GM19395 (cell line): ENCODE data around the gene GCH1.
"Not testable (repeated sequence)": the region's sequence is repeated elsewhere in the genome, so short reads cannot be mapped to it uniquely, and the experiment has no call there.

Experiments
- ATAC-seq: cut with Tn5 transposase; IDR thresholded peaks from one replicate; pipeline ENCODE4 v1.9.1; 2021; ENCODE audit warnings: mild to moderate bottlenecking, moderate library complexity; ENCODE audit not compliant: unreplicated experiment

GCH1 gene, protein sequence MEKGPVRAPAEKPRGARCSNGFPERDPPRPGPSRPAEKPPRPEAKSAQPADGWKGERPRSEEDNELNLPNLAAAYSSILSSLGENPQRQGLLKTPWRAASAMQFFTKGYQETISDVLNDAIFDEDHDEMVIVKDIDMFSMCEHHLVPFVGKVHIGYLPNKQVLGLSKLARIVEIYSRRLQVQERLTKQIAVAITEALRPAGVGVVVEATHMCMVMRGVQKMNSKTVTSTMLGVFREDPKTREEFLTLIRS

DNA sequence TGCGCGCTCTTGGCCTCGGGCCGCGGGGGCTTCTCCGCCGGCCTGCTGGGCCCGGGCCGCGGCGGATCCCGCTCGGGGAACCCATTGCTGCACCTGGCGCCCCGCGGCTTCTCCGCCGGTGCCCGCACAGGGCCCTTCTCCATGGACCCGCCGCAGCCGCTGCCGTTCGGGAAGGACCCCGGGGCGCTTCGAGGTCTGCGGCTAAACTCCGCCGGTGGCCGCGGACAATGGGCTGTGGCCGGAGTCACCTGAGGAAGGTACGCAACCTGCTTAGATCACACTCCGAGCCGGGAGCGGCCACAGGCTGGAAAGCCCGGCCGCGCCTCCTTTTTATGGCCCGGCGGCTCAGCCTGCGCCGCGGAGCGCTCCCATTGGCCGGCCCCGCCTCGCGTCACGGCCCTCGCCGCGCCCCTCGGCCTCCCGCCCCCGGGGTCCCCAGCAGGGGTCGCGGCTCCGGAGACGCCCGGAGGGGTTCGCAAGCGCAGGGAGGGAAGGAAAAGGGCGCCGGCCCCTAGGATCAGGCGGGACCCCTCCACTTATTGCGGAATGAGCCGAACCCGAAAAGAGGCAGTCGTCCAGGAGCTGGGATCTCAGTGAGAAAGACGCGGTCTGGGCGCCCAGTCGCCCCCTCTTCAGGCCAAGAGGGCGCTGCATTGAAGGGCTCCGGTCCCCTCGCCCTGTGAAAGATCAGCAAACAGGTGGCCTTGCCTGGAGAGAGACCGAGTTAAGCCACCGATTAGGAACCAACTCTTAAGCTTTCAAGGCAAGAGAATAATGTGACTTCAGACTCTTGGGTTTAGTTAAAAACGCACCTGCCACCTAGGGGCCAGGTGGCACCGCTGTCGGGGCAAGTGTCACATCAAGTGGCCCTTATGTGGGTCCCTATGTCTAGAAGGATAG, at the start of gene GCH1:
GCH1 (minus strand) TSS at position 306 of the 900 bp plus-strand sequence; CDS start at position 143, 163 bp downstream.
- ATAC-seq: peak; percentile 84

DNA sequence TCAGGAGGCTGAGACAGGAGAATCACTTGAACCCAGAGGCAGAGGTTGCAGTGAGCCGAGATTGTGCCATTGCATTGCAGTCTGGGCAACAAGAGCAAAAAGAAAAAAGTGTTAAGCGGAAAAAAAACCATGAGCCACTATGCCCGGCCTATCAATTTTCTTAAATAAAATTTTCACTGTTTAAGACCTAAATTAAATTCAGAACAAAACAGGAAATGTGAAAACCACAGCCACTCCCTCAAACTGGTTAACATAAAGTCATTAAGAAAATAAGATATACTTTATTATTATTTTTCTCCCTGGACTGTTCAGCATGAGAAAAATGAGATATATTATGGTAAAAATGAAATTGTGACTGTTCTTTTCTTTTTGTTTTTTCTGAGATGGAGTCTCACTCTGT, 44.6 kb upstream of the GCH1 start:
- ATAC-seq: no peak

DNA sequence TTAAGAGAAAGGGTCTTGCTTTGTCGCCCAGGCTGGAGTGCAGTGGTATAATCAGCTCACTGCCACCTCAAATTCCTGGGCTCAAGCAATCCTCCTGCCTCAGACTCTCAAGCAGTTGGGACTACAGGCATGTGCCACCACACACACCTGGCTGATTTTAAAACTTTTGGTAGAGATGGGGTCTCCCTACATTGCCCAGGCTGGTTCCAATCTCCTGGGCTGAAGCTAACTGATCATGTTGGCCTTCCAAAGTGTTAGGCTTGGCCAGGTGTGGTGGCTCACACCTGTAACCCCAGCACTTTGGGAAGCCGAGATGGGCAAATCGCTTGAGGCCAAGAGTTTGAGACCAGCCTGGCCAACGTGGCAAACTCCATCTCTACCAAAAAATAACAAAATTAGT, 43.9 kb upstream of the GCH1 start:
- no peak for ATAC-seq

DNA sequence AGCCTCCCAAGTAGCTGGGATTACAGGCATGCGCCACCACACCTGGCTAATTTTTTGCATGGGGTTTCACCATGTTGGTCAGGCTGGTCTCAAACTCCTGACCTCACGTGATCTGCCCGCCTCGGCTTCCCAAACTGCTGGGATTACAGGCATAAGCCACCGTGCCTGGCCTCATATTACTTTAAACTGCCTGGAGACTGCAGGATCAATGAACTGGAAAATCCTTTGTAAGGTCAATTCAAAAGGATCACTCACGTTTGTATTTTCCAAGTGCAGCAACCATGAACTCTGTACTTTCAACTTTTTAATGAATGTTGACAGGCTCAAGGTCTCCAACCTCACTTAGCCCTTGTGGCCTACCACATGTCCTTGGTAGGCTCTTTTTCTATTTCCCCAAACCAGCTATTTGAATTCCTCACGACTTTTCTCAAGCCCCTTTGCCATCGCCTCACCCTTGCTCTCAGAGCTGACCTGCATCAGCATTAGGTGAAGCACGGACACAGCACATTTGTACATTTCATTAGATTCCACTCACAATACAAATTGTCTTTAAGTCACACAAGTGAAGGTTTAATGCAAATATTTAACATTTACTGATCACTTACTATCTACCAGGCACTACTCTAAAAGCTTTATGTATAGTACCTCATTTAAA, 42.2 kb upstream of the GCH1 start:
- ATAC-seq: no peak

DNA sequence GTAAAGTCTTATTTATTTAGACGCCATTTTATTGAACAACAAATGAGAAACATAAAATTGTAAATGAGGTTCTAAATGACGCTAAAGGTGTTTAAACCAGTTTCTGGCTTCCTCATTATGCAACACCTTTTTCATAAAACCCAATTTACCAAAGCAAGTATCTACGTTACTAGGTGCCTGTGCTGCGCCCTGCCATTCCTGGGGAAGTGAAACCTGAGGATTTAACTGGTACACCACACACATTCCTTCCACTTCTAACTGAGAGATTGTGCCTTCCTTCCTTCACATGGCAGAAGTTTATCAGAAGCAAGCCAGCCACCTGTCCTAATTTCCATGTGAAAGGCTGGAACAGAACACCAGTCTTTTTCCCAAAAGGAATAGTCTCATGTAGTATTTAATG, 40.3 kb upstream of the GCH1 start:
- no peak for ATAC-seq

DNA sequence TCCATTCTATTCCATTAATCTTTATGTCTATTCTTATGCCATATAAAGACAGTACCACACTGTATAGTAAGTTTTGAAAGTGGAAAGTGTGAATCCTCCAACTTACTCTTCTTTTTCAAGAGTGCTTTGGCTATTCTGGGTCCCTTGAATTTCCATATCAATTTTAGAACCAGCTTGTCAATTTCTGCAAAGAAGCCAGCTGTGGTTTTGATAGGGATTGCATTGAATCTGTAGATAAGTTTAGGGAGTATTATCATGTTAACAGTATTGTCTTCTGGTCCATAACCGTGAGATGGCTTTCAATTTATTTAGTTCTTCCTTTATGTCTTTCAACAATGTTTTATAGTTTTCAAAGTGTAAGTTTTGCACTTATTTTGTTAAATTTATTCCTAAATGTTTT, 34.2 kb upstream of the GCH1 start:
- no peak for ATAC-seq

DNA sequence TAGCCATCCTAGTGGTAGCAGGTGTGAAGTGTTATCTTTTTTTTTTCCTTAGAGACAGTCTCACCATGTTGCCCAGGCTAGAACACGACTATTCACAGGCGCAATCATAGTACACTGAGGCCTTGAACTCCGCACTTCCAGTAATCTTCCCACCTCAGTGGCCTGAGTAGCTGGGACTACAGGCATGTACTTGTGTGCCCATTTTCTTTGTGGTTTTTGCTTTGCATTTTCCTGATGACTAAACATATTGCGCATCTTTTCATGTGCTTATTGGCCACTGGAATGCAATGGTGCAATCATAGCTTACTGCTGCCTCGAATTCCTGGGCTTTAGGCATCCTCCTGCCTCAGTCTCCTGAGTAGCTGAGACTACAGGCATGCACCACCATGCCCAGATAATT, 33.3 kb upstream of the GCH1 start:
- ATAC-seq: no peak

DNA sequence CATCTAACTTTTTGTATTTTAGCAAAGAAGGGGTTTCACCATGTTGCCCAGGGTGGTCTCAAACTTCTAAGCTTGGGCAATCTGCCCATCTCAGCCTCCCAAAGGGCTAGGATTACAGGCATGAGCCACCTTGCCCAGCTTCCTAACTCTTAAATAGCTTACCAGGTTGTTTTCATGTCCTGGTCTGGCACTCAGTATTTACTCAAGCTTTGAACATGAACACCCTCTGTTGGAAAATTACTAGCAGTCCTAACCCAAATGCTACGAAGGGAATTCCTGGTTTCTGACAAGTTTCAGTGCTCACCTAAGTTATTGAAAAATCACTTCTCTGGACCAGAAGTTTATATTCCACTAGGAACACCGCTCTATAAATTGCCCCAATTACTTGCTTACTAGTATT, 32.5 kb upstream of the GCH1 start:
- ATAC-seq: no peak

DNA sequence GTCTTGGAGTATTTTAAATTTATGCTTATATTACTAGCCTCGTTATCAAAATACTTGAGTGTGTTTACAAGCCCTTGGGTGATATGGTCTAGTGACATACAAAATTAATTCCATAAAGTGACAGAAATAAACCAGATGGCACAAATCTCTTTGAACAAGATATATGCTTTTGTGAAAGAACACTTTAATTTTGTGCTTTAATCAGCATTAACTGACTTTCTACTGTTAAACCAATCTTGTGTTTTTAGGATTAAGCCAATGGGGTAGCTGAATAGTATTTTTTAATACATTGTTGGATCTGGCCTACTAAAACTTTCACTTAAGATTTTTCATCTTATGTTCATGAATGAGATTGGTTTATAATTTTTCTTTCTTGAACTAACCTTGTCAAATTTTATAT, 30.4 kb upstream of the GCH1 start:
- ATAC-seq: no peak

DNA sequence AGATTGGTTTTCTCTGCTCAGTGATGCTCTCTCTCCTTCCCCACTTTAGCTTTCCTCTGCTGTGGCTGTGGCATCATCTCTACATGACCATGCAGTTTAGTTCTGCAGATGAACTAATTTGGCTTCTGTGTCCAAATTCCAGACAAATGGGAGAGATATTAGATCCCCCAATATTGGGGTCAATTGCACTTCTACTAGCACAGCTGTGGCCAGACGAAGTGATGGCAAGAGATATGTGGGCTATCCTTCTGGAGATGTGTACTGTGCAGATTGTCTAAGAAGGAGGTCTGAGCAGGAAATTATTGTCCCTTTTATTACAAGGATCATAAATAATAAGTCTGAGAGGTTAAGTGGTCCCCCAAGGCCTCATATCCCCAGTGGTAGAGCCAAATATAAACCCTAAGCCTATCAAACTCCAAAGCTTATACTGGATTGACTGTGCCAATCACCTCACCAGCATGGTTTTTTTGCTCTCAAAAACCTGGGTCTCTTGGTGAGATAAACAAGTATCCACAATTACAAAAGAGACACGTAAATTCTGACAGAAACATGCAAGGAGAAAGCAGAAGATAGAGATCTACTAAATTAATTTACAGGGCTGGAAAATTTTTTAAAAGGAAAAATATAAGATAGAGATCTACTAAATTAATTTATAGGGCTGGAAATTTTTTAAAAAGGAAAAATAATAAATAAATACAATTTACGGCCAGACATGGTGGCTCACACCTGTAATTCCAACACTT, 29.1 kb upstream of the GCH1 start:
- no peak for ATAC-seq

DNA sequence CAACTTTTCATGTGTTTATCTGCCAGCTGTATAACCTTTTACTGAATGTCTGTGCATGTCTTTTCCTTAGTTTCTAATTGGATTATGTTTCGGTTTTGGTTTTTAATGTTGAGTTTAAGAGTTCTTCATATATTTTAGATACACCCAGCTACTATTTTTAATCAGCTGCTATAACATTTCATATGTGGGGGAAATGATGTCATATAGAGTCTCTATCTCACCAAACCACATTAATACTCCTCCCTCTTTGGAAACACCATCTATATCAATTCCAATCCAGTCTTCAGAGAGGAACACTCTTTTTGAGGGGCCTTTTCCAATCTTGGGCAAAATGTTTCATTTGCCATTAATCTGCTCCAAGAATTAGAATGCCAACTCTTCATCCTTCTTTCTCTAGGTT, 28.5 kb upstream of the GCH1 start:
- ATAC-seq: no peak

DNA sequence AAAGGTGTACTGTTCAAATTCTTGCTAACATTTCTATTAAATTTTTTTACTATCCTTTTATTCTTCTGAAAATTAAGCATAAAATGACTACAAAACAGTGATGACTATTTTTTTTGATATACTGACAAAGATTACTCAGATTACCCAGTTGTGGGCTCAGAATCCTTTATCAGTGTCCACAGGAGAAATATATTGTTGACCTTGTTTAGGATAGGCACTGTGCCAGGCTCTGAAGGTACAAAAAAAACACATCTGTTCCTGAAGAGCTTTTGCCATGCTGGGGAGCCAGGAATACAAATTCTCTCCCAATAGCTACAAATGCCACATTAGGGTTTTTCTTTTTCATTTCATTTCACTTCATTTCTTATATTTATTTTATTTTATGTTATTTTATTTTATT, 26.9 kb upstream of the GCH1 start:
- no peak for ATAC-seq

DNA sequence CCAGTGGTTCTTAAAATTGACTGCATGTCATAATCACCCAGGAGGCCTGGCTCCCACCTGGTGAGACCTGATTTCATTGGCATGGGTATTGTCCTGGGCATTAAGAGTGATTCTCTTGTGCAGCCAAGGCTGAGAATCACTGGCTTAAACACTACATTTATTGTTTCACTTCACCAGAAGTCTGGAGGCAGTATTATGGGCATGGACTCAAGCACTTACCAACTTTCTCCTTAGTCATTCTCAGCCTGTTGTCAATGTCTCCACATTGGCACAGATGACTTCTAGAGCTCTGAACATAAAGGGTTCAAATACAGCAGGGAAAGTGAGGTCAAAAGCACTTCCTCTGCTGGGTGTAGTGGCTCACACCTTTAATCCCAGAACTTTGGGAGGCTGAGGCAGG, 25.6 kb upstream of the GCH1 start:
- ATAC-seq: no peak

DNA sequence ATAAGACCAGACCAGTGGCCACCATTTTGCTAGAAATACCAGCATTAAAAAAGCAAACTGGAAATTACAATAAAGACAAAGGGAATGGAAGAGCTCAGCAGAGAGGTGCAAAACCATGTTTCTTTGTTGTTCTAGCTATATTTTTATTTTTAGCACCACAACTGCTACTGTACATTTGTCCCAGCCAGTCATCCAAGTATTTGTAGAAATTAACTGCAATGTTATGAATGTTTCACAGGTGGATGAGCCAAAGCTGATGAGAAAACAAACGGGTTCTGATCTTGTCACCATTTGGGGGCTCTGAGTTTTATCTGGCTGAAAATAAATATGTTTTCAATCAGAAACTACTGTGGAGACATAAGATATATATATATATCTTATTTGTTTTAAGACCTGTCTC, 24.9 kb upstream of the GCH1 start:
- no peak for ATAC-seq

DNA sequence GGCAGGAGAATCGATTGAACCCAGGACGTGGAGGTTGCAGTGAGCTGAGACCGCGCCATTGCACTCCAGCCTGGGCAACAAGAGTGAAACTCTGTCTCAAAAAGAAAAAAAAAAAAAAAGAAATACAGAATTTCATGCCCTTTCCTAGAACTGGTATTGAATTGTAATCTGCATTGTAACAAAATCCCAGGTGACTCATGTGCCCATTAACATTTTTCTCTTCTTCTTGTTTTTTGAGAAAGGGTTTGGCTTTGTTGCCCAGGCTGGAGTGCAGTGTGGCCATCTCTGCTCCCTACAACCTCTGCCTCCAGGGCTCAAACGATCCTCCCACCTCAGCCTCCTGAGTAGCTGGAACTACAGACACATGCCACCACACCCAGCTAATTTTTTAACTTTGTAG, 23.9 kb upstream of the GCH1 start:
- ATAC-seq: not testable (repeated sequence)

DNA sequence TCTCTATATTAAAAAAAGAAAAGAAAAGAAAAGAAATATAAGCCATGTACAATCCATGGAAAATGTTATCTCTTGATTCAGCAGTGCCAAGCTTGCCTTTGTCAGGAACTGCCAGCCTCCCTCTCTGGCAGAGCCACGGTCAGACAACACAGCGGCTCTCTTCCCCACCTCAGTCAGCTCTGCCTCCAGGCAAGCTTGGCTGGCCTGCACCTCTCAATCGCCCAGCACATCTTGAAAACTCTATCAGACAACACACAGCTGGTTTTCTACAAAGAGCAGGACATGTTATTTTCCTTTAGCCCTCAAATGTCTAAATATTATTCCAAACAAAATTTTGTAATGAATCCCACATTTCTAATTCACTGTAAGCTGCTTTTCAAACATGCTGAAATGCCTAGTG, 20.0 kb upstream of the GCH1 start:
- no peak for ATAC-seq

DNA sequence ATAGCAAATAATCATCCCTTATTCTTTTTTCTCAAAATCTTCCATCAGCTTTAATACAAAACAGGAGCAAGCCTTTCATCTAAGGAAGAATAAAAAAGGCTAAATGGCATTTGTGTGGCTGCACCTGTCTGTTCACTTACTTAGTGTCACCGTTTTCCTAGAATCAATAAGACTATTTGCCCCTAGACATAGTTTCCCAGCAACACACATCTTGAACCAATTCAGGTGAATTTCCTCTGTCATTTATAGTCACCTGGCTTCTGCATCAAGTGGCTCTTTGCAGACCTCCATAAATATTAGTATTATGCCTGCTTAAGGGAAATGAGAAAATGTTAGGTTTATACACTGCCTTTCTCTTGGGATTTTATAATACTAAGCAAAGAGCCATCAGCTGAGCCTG, 17.4 kb upstream of the GCH1 start:
- no peak for ATAC-seq

DNA sequence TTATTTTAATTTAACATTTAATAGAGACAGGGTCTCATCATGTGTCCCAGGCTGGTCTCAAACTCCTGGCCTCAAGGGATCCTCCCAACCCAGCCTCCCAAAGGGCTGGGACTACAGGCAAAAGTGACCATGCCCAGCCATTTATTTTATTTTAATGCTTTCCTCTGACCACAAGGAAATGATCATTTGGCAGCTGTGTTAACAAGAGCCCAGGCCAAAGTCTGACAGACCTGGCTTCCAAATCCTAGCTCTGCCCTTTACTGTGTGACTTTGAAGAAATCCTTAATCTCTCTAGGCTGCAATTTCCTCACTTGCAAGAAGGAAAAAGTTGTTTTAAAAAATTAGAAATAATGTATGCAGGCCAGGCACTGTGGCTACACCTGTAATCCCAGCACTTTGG, 16.7 kb upstream of the GCH1 start:
- no peak for ATAC-seq

DNA sequence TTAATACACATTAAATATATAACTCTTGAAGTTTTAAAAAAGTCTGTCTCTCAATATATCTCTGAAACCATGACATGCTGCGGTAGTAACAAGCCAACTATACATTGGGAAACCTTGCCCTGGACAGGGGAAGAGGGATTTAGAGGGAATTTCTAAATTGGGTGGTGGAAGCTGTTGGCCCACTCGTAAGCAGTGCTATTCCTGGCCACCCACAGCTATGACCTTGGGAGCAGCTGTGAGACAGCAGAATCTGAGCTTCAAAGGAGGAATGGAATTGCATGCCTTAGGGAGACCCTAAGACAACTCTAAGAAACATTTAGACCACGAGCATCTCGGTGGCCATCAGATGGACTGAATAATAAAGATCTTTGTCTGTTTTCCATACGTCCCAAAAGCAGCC, 15.8 kb upstream of the GCH1 start:
- no peak for ATAC-seq

DNA sequence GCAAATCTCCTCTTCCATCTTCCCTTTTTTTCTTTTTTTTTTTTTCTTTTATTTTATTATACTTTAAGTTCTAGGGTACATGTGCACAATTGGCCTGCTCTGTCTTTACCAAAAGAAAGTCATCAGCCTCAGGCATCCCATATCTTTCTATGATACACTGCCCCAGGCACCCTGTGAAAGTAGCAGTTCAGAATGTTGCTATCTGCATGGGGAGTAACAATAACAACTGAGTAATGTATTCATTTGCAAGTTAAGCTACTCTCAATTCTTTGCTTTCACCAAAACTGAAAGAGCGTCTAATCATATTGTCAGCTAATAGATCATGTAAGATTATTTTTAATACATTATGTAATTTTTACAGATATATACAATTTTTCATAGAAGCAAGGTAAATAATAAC, 13.5 kb upstream of the GCH1 start:
- no peak for ATAC-seq

DNA sequence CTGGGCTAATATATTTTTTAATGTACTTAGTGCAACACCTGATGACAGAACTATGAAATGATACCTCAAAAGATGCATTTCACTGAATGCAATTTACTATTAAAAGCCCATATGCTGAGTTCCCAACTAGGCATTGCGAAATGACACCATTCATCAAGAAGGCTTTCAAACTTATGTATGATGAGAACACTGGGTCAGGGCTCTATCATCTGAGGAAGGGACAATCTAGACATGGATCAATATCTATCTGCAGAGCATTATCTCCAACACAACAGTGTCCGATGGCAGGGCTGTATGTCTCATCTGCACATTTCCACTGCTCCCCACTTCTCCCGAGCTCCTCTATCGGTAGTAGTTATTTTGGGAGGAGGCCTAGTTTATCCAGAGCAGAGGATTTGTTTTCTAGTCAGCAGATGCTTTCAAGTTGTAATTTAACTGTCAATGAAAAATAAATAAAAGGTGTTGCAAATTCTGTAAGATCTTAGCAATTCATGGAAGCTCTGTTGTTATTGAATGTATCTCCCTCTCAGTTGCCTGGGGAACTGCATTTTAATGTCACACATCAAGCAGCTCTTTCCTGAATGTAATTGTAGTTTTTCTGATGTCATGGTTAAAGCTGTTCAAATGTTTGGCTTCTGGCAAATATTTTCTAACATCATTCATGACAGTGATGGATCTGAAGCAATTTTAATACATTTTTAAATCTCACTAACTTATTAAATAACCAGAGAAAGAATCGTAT, 7.4 kb upstream of the GCH1 start:
- ATAC-seq: no peak
